ENCODE results near the gene GRIA4. TPM values are rescaled to one million over a fixed set of nuclear protein-coding genes. Genes with fewer than 3 reads are reported as not detected.
"Not testable (repeated sequence)": the region's sequence is repeated elsewhere in the genome, so short reads cannot be mapped to it uniquely, and the experiment has no call there.

The GRIA4 gene
- polyA plus RNA-seq, 3 donors, result not detected

GRCh38 chr11:105781807-105782206 is 171.9 kb downstream of the GRIA4 start:
- Histone ChIP-seq H3K4me2 (replicated peaks; ENCODE audit: extremely low read depth, low read length, poor library complexity, severe bottlenecking) (no peak overlapping the region), H3K4me1 (ENCODE audit: control insufficient read depth in 1 of 2, insufficient read depth in 2 of 2, low read length in 2 of 2) (no peaks in the 10 kb centered on the region), H3K9ac (ENCODE audit: insufficient read depth, low read length, poor library complexity, severe bottlenecking) (no peak overlapping the region), H3K4me3 (replicated peaks in 1 of 3; ENCODE audit: low read depth in 2 of 3, low read length in 3 of 3) (no peak overlapping the region), H3K27ac (ENCODE audit: low read depth in 1 of 2, low read length in 2 of 2) (no peak overlapping the region), H3K36me3 (replicated peaks in 1 of 2; ENCODE audit: control insufficient read depth in 1 of 2, insufficient read depth in 2 of 2, low read length in 2 of 2) (no peaks in the 10 kb centered on the region), H3K9me3 (replicated peaks in 1 of 2; ENCODE audit: control insufficient read depth in 1 of 2, insufficient read depth in 1 of 2, low read length in 2 of 2) (no peaks in the 10 kb centered on the region), H4K20me1 (ENCODE audit: insufficient read depth, low read length) (no peaks in the 10 kb centered on the region), H3K79me2 (ENCODE audit: insufficient read depth, low read length) (no peaks in the 10 kb centered on the region), H2AFZ (ENCODE audit: insufficient read depth, low read depth, low read length, poor library complexity, severe bottlenecking) (no peak overlapping the region), H3K27me3 (ENCODE audit: control insufficient read depth in 2 of 2, insufficient read depth in 2 of 2, low read length in 2 of 2) (no peaks in the 10 kb centered on the region)
- H3K27me3 Mint-ChIP-seq (ENCODE audit: low read depth in 3 of 3), result peaks cover 0 to 2% (median 0%) of the 10 kb centered on the region in 3 donors
- H3K4me1 Mint-ChIP-seq, result no peaks in the 10 kb centered on the region
- no peak overlapping the region for H3K4me3 Mint-ChIP-seq
- intact Hi-C loops (cut with micrococcal nuclease), result no loop called here
- H3K27ac Mint-ChIP-seq, result no peak overlapping the region
- no CpG with 5 or more reads among the region's 1 CpG for WGBS (ENCODE audit: insufficient coverage)
- H3K36me3 Mint-ChIP-seq, result no peaks in the 10 kb centered on the region
- DNase-seq, result no peak
- H3K9me3 Mint-ChIP-seq, result peaks cover 0 to 5% (median 1%) of the 10 kb centered on the region in 7 donors
- no peak for TF ChIP-seq CTCF (IDR thresholded peaks at IDR 0.05)

- no peak for TF ChIP-seq CTCF (IDR thresholded peaks at IDR 0.05)
- Histone ChIP-seq H3K9me3 (replicated peaks in 1 of 2; ENCODE audit: control insufficient read depth in 1 of 2, insufficient read depth in 1 of 2, low read length in 2 of 2) (no peaks in the 10 kb centered on the region), H3K36me3 (replicated peaks in 1 of 2; ENCODE audit: control insufficient read depth in 1 of 2, insufficient read depth in 2 of 2, low read length in 2 of 2) (no peaks in the 10 kb centered on the region), H3K79me2 (ENCODE audit: insufficient read depth, low read length) (no peaks in the 10 kb centered on the region), H3K27ac (ENCODE audit: low read depth in 1 of 2, low read length in 2 of 2) (no peak overlapping the region), H4K20me1 (ENCODE audit: insufficient read depth, low read length) (no peaks in the 10 kb centered on the region), H2AFZ (ENCODE audit: insufficient read depth, low read depth, low read length, poor library complexity, severe bottlenecking) (no peak overlapping the region), H3K4me1 (ENCODE audit: control insufficient read depth in 1 of 2, insufficient read depth in 2 of 2, low read length in 2 of 2) (no peaks in the 10 kb centered on the region), H3K4me2 (replicated peaks; ENCODE audit: extremely low read depth, low read length, poor library complexity, severe bottlenecking) (no peak overlapping the region), H3K27me3 (ENCODE audit: control insufficient read depth in 2 of 2, insufficient read depth in 2 of 2, low read length in 2 of 2) (no peaks in the 10 kb centered on the region), H3K9ac (ENCODE audit: insufficient read depth, low read length, poor library complexity, severe bottlenecking) (no peak overlapping the region), H3K4me3 (replicated peaks in 1 of 3; ENCODE audit: low read depth in 2 of 3, low read length in 3 of 3) (no peak overlapping the region)
- intact Hi-C loops (cut with micrococcal nuclease), result no loop called here
- Mint-ChIP-seq H3K27me3 (ENCODE audit: low read depth in 3 of 3) (peaks cover 0 to 2% (median 0%) of the 10 kb centered on the region in 3 donors), H3K4me1 (no peaks in the 10 kb centered on the region), H3K27ac (no peak overlapping the region), H3K4me3 (no peak overlapping the region), H3K36me3 (no peaks in the 10 kb centered on the region), H3K9me3 (peaks cover 0 to 6% (median 1%) of the 10 kb centered on the region in 7 donors)
- 83% methylated on average over 2 of the region's 2 CpGs for WGBS (ENCODE audit: insufficient coverage)
- no peak for DNase-seq
These were observed 173.3 kb downstream of the GRIA4 start for GRCh38 chr11:105783216-105783615.

- H3K27ac Mint-ChIP-seq; H3K4me1 ChIP-seq (ENCODE audit: control insufficient read depth in 1 of 2, insufficient read depth in 2 of 2, low read length in 2 of 2); H4K20me1 ChIP-seq (ENCODE audit: insufficient read depth, low read length); H3K4me1 Mint-ChIP-seq; H3K79me2 ChIP-seq (ENCODE audit: insufficient read depth, low read length); H3K27me3 ChIP-seq (ENCODE audit: control insufficient read depth in 2 of 2, insufficient read depth in 2 of 2, low read length in 2 of 2); H3K4me2 ChIP-seq (replicated peaks; ENCODE audit: extremely low read depth, low read length, poor library complexity, severe bottlenecking); H3K9me3 ChIP-seq (replicated peaks in 1 of 2; ENCODE audit: control insufficient read depth in 1 of 2, insufficient read depth in 1 of 2, low read length in 2 of 2); H3K36me3 Mint-ChIP-seq; H2AFZ ChIP-seq (ENCODE audit: insufficient read depth, low read depth, low read length, poor library complexity, severe bottlenecking); H3K4me3 Mint-ChIP-seq; H3K9ac ChIP-seq (ENCODE audit: insufficient read depth, low read length, poor library complexity, severe bottlenecking); H3K27me3 Mint-ChIP-seq (ENCODE audit: low read depth in 3 of 3); H3K9me3 Mint-ChIP-seq; H3K4me3 ChIP-seq (replicated peaks in 1 of 3; ENCODE audit: low read depth in 2 of 3, low read length in 3 of 3); DNase-seq; intact Hi-C loops (cut with micrococcal nuclease); H3K27ac ChIP-seq (ENCODE audit: low read depth in 1 of 2, low read length in 2 of 2); H3K36me3 ChIP-seq (replicated peaks in 1 of 2; ENCODE audit: control insufficient read depth in 1 of 2, insufficient read depth in 2 of 2, low read length in 2 of 2): not testable (repeated sequence)
- 100% methylated on average over 3 of the region's 6 CpGs for WGBS (ENCODE audit: insufficient coverage)
These were observed 176.0 kb downstream of the GRIA4 start for GRCh38 chr11:105785850-105786249.
